IMR-90 (cell line): ENCODE data around the gene GLG1. TPM values are rescaled to one million over a fixed set of nuclear protein-coding genes. Genes with fewer than 3 reads are reported as not detected.
"Not testable (repeated sequence)": the region's sequence is repeated elsewhere in the genome, so short reads cannot be mapped to it uniquely, and the experiment has no call there.

ENCODE experiments used
- ATAC-seq: fragments of 200-7000 bp; cut with Tn5 transposase; 2 replicates; pipeline ENCODE4 v1.9.1; 2020; ENCODE audit warnings: low read depth, mild to moderate bottlenecking, moderate library complexity
- BruUV-seq: library from RNA; stranded (reverse); fragments of 400-500 nt; replicated peaks from 2 replicates; lab custom pipeline; 2021; lab: Mats Ljungman, UMichigan
- CTCF ChIA-PET: fragments of 300-600 bp; formaldehyde crosslinking; extraction: SDS; loops from one replicate; lab custom pipeline; 2021; ENCODE audit warnings: antibody characterized with exemption; lab: Yijun Ruan, JAX
- POLR2A ChIA-PET: fragments of 300-600 bp; sonication (Branson Sonifier 250); formaldehyde crosslinking; loops from one replicate; lab custom pipeline; 2022; ENCODE audit warnings: antibody characterized with exemption; ENCODE audit not compliant: unreplicated experiment; lab: Charles Lee
- DNase-seq: peaks from one replicate; pipeline ENCODE4 v3.0.0; 2013
- H2AFZ ChIP-seq: replicated peaks from 2 replicates; pipeline ENCODE3; 2013; ENCODE audit warnings: low read length, mild to moderate bottlenecking; ENCODE audit not compliant: poor library complexity
- H2AK5ac ChIP-seq: 2 replicates; pipeline ENCODE4 v1.6.1; 2013; ENCODE audit warnings: low read depth, low read length, inconsistent platforms
- H2AK9ac ChIP-seq: replicated peaks from 2 replicates; pipeline ENCODE3; 2013; ENCODE audit warnings: mild to moderate bottlenecking, low read depth, low read length, moderate library complexity; ENCODE audit not compliant: poor library complexity
- H2BK120ac ChIP-seq: 2 replicates; pipeline ENCODE4 v1.6.1; 2013; ENCODE audit warnings: low read depth, low read length, inconsistent platforms
- H2BK15ac ChIP-seq: 3 replicates; pipeline ENCODE4 v1.6.1; 2013; ENCODE audit warnings: low read depth, low read length, inconsistent platforms
- H2BK20ac ChIP-seq: 2 replicates; pipeline ENCODE4 v1.6.1; 2013; ENCODE audit warnings: low read depth, mild to moderate bottlenecking, inconsistent platforms, low read length, moderate library complexity
- H2BK5ac ChIP-seq: 2 replicates; pipeline ENCODE4 v1.6.1; 2013; ENCODE audit warnings: mild to moderate bottlenecking, low read depth, low read length, inconsistent platforms; ENCODE audit not compliant: poor library complexity, severe bottlenecking
- H3K14ac ChIP-seq: replicated peaks from 2 replicates; pipeline ENCODE4 v1.6.1; 2013; ENCODE audit warnings: low read depth, low read length, inconsistent platforms
- H3K18ac ChIP-seq: 2 replicates; pipeline ENCODE4 v1.6.1; 2013; ENCODE audit warnings: low read depth, low read length, control low read depth
- H3K23ac ChIP-seq: 2 replicates; pipeline ENCODE4 v1.6.1; 2013; ENCODE audit warnings: low read depth, low read length, inconsistent platforms
- H3K27ac ChIP-seq: 2 replicates; pipeline ENCODE4 v1.5.1; 2013; ENCODE audit warnings: mild to moderate bottlenecking, control low read depth, low read length; ENCODE audit not compliant: insufficient read depth
- H3K27me3 ChIP-seq: 2 replicates; pipeline ENCODE4 v1.6.1; 2013; ENCODE audit warnings: low read length; ENCODE audit not compliant: control insufficient read depth, insufficient read depth
- H3K36me3 ChIP-seq: 2 replicates; pipeline ENCODE4 v1.6.1; 2013; ENCODE audit warnings: low read length, mixed read lengths; ENCODE audit not compliant: control insufficient read depth, insufficient read depth
- H3K4ac ChIP-seq: 2 replicates; pipeline ENCODE4 v1.6.1; 2013; ENCODE audit warnings: low read depth, low read length, inconsistent platforms
- H3K4me1 ChIP-seq: 2 replicates; pipeline ENCODE4 v1.6.1; 2013; ENCODE audit warnings: low read length, mixed read lengths; ENCODE audit not compliant: control insufficient read depth, insufficient read depth
- H3K4me2 ChIP-seq: 2 replicates; pipeline ENCODE4 v1.6.1; 2013; ENCODE audit warnings: low read depth, mild to moderate bottlenecking, control low read depth, low read length, moderate library complexity
- H3K4me3 ChIP-seq: 2 replicates; pipeline ENCODE4 v1.5.1; 2013; ENCODE audit warnings: low read depth, mild to moderate bottlenecking, control low read depth, low read length, moderate library complexity; ENCODE audit not compliant: insufficient read depth
- H3K56ac ChIP-seq: 2 replicates; pipeline ENCODE4 v1.6.1; 2013; ENCODE audit warnings: low read length, inconsistent platforms; ENCODE audit not compliant: insufficient read depth; ENCODE audit errors: extremely low read depth
- H3K79me1 ChIP-seq, 2 experiments: 2 replicates each; pipeline ENCODE4 v1.6.1; 2013; ENCODE audit warnings: low read length in 2 of 2, inconsistent platforms in 1 of 2, low read depth in 1 of 2
- H3K9ac ChIP-seq: 2 replicates; pipeline ENCODE4 v1.6.1; 2013; ENCODE audit warnings: low read depth, low read length, control low read depth
- H3K9me1 ChIP-seq: 2 replicates; pipeline ENCODE4 v1.6.1; 2013; ENCODE audit warnings: low read length, inconsistent platforms; ENCODE audit not compliant: insufficient read depth
- H3K9me3 ChIP-seq: 2 replicates; pipeline ENCODE4 v1.6.1; 2013; ENCODE audit warnings: low read length; ENCODE audit not compliant: control insufficient read depth, insufficient read depth
- H4K20me1 ChIP-seq: 2 replicates; pipeline ENCODE4 v1.6.1; 2013; ENCODE audit warnings: low read length, inconsistent platforms; ENCODE audit not compliant: insufficient read depth
- H4K5ac ChIP-seq: 2 replicates; pipeline ENCODE4 v1.6.1; 2013; ENCODE audit warnings: mild to moderate bottlenecking, low read depth, low read length, control low read depth
- H4K8ac ChIP-seq, 2 experiments: 2 replicates each; pipeline ENCODE4 v1.6.1; 2013; ENCODE audit warnings: low read depth in 2 of 2, low read length in 2 of 2, control low read depth in 1 of 2, inconsistent platforms in 1 of 2
- H4K91ac ChIP-seq: 2 replicates; pipeline ENCODE4 v1.6.1; 2013; ENCODE audit warnings: low read depth, low read length, inconsistent platforms; ENCODE audit not compliant: insufficient read depth
- WGBS, 2 experiments: methylation state at CpG; one replicate each; pipeline versions ENCODE4 v1.1.5 to v1.1.7; 2013; ENCODE audit warnings: missing lambda C conversion rate in 2 of 2; ENCODE audit not compliant: insufficient read length in 1 of 2; ENCODE audit errors: extremely low coverage in 2 of 2; 5-methylcytosine and 5-hydroxymethylcytosine counted together
- dilution Hi-C: fragments of 300-500 bp; cut with HindIII; formaldehyde crosslinking; loops from one replicate; pipeline ENCODE4 v1.14.3; 2018; ENCODE audit warnings: low sequenced_read_pairs; ENCODE audit not compliant: unreplicated experiment
- in situ Hi-C: fragments of 300-500 bp; cut with MboI; formaldehyde crosslinking; loops from 3 replicates; pipeline ENCODE4 v1.14.3; 2019; ENCODE audit warnings: low sequenced_read_pairs, inconsistent platforms, mixed read lengths
- intact Hi-C: fragments of 100-400 bp; cut with micrococcal nuclease; formaldehyde crosslinking; loops from 2 replicates; pipeline ENCODE4 v1.10.0; 2022
- polyA plus RNA-seq, 3 experiments: library from polyadenylated mRNA; depleted of rRNA; stranded (reverse); fragments of >200 nt; gene quantifications; 2 replicates each; pipeline ENCODE4 v1.2.3, GENCODE V29; 2012; ENCODE audit warnings: low replicate concordance in 1 of 3
- total RNA-seq: library from RNA; depleted of rRNA; stranded (reverse); fragments of >200 nt; gene quantifications from 2 replicates; pipeline ENCODE4 v1.2.3, GENCODE V29; 2012

Gene GLG1
- total and polyA plus RNA-seq, 2 of the 4 experiments (the other 2 are of a cell fraction): 91.0 to 107 TPM

- H3K36me3 ChIP-seq, H3K9me1 ChIP-seq, H3K4me1 ChIP-seq, H3K4me2 ChIP-seq, H4K91ac ChIP-seq, H3K4ac ChIP-seq, dilution Hi-C loops, H3K14ac ChIP-seq, H3K4me3 ChIP-seq, H3K18ac ChIP-seq, H4K5ac ChIP-seq, H3K23ac ChIP-seq, H3K9me3 ChIP-seq, H2BK5ac ChIP-seq, BruUV-seq, H2AFZ ChIP-seq, H3K27me3 ChIP-seq, H3K27ac ChIP-seq, H3K79me1 ChIP-seq, CTCF ChIA-PET, H2BK120ac ChIP-seq, H2BK20ac ChIP-seq, H2AK9ac ChIP-seq, H3K9ac ChIP-seq, intact Hi-C loops, H2BK15ac ChIP-seq, H2AK5ac ChIP-seq, in situ Hi-C loops, H4K8ac ChIP-seq, H4K20me1 ChIP-seq, POLR2A ChIA-PET, H3K56ac ChIP-seq: not testable (repeated sequence)
- ATAC-seq (peak; percentile 67), DNase-seq (peak; percentile 15)
- WGBS, 2 experiments: no CpG with 5 or more reads among the region's 27 CpGs
Observed at GRCh38 chr16:74420612-74421481, 186.1 kb downstream of the GLG1 start, which contains the start of gene CLEC18B. Gene CLEC18B, minus strand, starts transcription at chr16:74421478. Its CDS starts 208 bp downstream, at chr16:74421270.

GRCh38 chr16:74419811-74420210 is 187.1 kb downstream of the GLG1 start:
- intact Hi-C loops, H3K79me1 ChIP-seq, H2BK15ac ChIP-seq, H3K36me3 ChIP-seq, H3K4me2 ChIP-seq, ATAC-seq, H2AK5ac ChIP-seq, H3K56ac ChIP-seq, H3K4me1 ChIP-seq, H2BK120ac ChIP-seq, in situ Hi-C loops, H2BK5ac ChIP-seq, H3K4me3 ChIP-seq, H2AFZ ChIP-seq, H3K23ac ChIP-seq, H3K14ac ChIP-seq, H3K27me3 ChIP-seq, H2AK9ac ChIP-seq, H2BK20ac ChIP-seq, dilution Hi-C loops, H3K9me3 ChIP-seq, H4K8ac ChIP-seq, H3K4ac ChIP-seq, DNase-seq, H3K27ac ChIP-seq, H4K20me1 ChIP-seq, H4K91ac ChIP-seq, BruUV-seq, H4K5ac ChIP-seq, POLR2A ChIA-PET, H3K9me1 ChIP-seq, CTCF ChIA-PET, H3K18ac ChIP-seq, H3K9ac ChIP-seq: not testable (repeated sequence)
- no CpG with 5 or more reads among the region's 14 CpGs for WGBS, 2 experiments
